ENCODE measurements around the gene PYGL. TPM values are rescaled to one million over a fixed set of nuclear protein-coding genes. Genes with fewer than 3 reads are reported as not detected.
"Not testable (repeated sequence)": the region's sequence is repeated elsewhere in the genome, so short reads cannot be mapped to it uniquely, and the experiment has no call there.

The PYGL gene
- 44.9 and 75.8 TPM in 2 replicates for total RNA-seq (2014; rRNA removed; shearing (Covaris generic))

GRCh38 chr14:50943943-50944646 lies at the start of gene PYGL:
Gene PYGL (minus strand): TSS chr14:50944483. CDS start chr14:50944403, 80 bp downstream.
- DNase-seq (ENCODE audit: low read depth) = peak; percentile 74

- DNase-seq (ENCODE audit: low read depth) = no peak
Observed at GRCh38 chr14:50985859-50986331, 41.6 kb upstream of the PYGL start.

GRCh38 chr14:50985124-50985858 lies 41.0 kb upstream of the PYGL start:
- DNase-seq (ENCODE audit: low read depth) = peak; percentile 24

GRCh38 chr14:50984036-50984710 lies 39.9 kb upstream of the PYGL start:
- no peak for DNase-seq (ENCODE audit: low read depth)

GRCh38 chr14:50979941-50980850 lies 35.9 kb upstream of the PYGL start:
- no peak for DNase-seq (ENCODE audit: low read depth)

- DNase-seq (ENCODE audit: low read depth) = no peak
Observed at GRCh38 chr14:50978888-50979287, 34.6 kb upstream of the PYGL start.

- DNase-seq (ENCODE audit: low read depth) = no peak
Observed at GRCh38 chr14:50978529-50978871, 34.2 kb upstream of the PYGL start.

GRCh38 chr14:50977863-50978528 lies 33.7 kb upstream of the PYGL start:
- no peak for DNase-seq (ENCODE audit: low read depth)

GRCh38 chr14:50974118-50974517 lies 29.8 kb upstream of the PYGL start:
- no peak for DNase-seq (ENCODE audit: low read depth)

- DNase-seq (ENCODE audit: low read depth) = no peak
Observed at GRCh38 chr14:50972734-50973133, 28.5 kb upstream of the PYGL start.

- no peak for DNase-seq (ENCODE audit: low read depth)
Observed at GRCh38 chr14:50970886-50971781, 26.9 kb upstream of the PYGL start.

GRCh38 chr14:50967790-50968189 lies 23.5 kb upstream of the PYGL start:
- no peak for DNase-seq (ENCODE audit: low read depth)

GRCh38 chr14:50967103-50967502 lies 22.8 kb upstream of the PYGL start:
- DNase-seq (ENCODE audit: low read depth) = no peak

GRCh38 chr14:50964683-50965390 lies 20.6 kb upstream of the PYGL start:
- peak; percentile 91 for DNase-seq (ENCODE audit: low read depth)

GRCh38 chr14:50963919-50964318 lies 19.6 kb upstream of the PYGL start:
- DNase-seq (ENCODE audit: low read depth) = no peak

- DNase-seq (ENCODE audit: low read depth) = peak; percentile 97
Observed at GRCh38 chr14:50961605-50962221, 17.4 kb upstream of the PYGL start.

- no peak for DNase-seq (ENCODE audit: low read depth)
Observed at GRCh38 chr14:50957296-50957695, 13.0 kb upstream of the PYGL start.

GRCh38 chr14:50956421-50956820 lies 12.1 kb upstream of the PYGL start:
- DNase-seq (ENCODE audit: low read depth) = not testable (repeated sequence)

All from M059J (cell line).